Brain microvascular endothelial cell (primary cell): ENCODE data around the gene OPHN1.

Experiments
- DNase-seq: peaks from one replicate; pipeline ENCODE4 v3.0.0-alpha.2; 2020
- H3K27ac ChIP-seq: fragments of 250-450 bp; sonication (Bioruptor Pico); 2 replicates; pipeline ENCODE4 v1.5.1; 2020; ENCODE audit warnings: mild to moderate bottlenecking, moderate library complexity
- H3K27me3 ChIP-seq: fragments of 250-450 bp; sonication (Bioruptor Pico); replicated peaks from 2 replicates; pipeline ENCODE4 v1.5.1; 2020; ENCODE audit warnings: mild to moderate bottlenecking
- H3K36me3 ChIP-seq: fragments of 250-450 bp; sonication (Bioruptor Pico); replicated peaks from 2 replicates; pipeline ENCODE4 v1.5.1; 2020; ENCODE audit warnings: mild to moderate bottlenecking
- H3K4me3 ChIP-seq: 2 replicates; pipeline ENCODE4 v1.5.1; 2011; ENCODE audit warnings: low read depth, mild to moderate bottlenecking, control low read depth, low read length, moderate library complexity
- in situ Hi-C: cut with HindIII; loops from 2 replicates; pipeline ENCODE4 v1.10.0; 2017; ENCODE audit warnings: low sequenced_read_pairs, low pct_ligation_motif_present
- TF ChIP-seq, protein P1 (sequence below): IDR thresholded peaks from 2 replicates; pipeline ENCODE4 v1.5.1; 2011; ENCODE audit warnings: low read depth, mild to moderate bottlenecking, moderate library complexity, low read length, control low read depth, inconsistent platforms; ENCODE audit errors: missing control alignments

The OPHN1 gene

GRCh38 chrX:68115371-68115770 is 317.9 kb downstream of the OPHN1 start:
- no peaks in the 10 kb centered on the region for H3K36me3 ChIP-seq
- no peak overlapping the region for H3K4me3 ChIP-seq
- in situ Hi-C loops = no loop called here
- no peak for DNase-seq
- TF ChIP-seq, protein P1, sequence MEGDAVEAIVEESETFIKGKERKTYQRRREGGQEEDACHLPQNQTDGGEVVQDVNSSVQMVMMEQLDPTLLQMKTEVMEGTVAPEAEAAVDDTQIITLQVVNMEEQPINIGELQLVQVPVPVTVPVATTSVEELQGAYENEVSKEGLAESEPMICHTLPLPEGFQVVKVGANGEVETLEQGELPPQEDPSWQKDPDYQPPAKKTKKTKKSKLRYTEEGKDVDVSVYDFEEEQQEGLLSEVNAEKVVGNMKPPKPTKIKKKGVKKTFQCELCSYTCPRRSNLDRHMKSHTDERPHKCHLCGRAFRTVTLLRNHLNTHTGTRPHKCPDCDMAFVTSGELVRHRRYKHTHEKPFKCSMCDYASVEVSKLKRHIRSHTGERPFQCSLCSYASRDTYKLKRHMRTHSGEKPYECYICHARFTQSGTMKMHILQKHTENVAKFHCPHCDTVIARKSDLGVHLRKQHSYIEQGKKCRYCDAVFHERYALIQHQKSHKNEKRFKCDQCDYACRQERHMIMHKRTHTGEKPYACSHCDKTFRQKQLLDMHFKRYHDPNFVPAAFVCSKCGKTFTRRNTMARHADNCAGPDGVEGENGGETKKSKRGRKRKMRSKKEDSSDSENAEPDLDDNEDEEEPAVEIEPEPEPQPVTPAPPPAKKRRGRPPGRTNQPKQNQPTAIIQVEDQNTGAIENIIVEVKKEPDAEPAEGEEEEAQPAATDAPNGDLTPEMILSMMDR = no peak
- H3K27me3 ChIP-seq = no peaks in the 10 kb centered on the region
- H3K27ac ChIP-seq = no peak overlapping the region

- Histone ChIP-seq H3K27ac (no peak overlapping the region), H3K27me3 (no peaks in the 10 kb centered on the region), H3K4me3 (no peak overlapping the region), H3K36me3 (no peaks in the 10 kb centered on the region)
- DNase-seq = peak; percentile 9
- TF ChIP-seq, protein P1 = no peak
- in situ Hi-C loops = no loop called here
Observed at GRCh38 chrX:68114573-68115129, 318.6 kb downstream of the OPHN1 start.

GRCh38 chrX:68113837-68114572 is 319.3 kb downstream of the OPHN1 start:
- H3K36me3 ChIP-seq = no peaks in the 10 kb centered on the region
- H3K4me3 ChIP-seq = no peak overlapping the region
- TF ChIP-seq, protein P1 = no peak
- no peak for DNase-seq
- H3K27ac ChIP-seq = no peak overlapping the region
- H3K27me3 ChIP-seq = no peaks in the 10 kb centered on the region
- in situ Hi-C loops = no loop called here

DNA sequence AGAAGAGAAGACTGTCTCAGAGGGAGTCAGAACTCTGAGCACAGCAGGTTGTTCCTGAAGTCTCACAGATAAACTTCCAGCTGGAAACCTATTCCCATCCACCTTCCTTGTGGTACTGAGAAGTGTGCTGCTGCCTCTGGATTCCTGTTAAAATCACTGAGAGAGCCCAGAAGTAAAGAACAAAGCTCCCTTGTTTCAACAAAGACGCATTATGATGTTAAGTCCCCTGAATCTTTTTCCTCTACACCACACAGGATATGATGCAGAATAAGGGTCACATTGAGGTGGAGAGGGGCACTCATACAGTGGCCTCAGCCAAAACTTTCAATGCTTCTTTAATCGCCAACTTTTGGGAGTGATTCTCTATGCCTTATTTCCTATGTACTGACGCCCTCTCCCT is 321.0 kb downstream of the OPHN1 start:
- peak; percentile 0 for DNase-seq
- H3K27ac ChIP-seq = no peak overlapping the region
- in situ Hi-C loops = no loop called here
- no peak overlapping the region for H3K4me3 ChIP-seq
- TF ChIP-seq, protein P1 = no peak
- no peaks in the 10 kb centered on the region for H3K27me3 ChIP-seq
- no peaks in the 10 kb centered on the region for H3K36me3 ChIP-seq

GRCh38 chrX:68109162-68109561 is 324.1 kb downstream of the OPHN1 start:
- Histone ChIP-seq H3K4me3 (no peak overlapping the region), H3K27ac (no peak overlapping the region), H3K36me3 (no peaks in the 10 kb centered on the region), H3K27me3 (no peaks in the 10 kb centered on the region)
- in situ Hi-C loops = no loop called here
- no peak for DNase-seq
- TF ChIP-seq, protein P1 = no peak
